SKM-1 treated with dmso at 0.1 percent for 144 hours (cell line): ENCODE data around the gene FREM1.

ENCODE experiments used
- DNase-seq: peaks from one replicate; lab custom pipeline; 2025; ENCODE audit not compliant: unreplicated experiment; lab: John Stamatoyannopoulos, UW

Gene FREM1

DNA sequence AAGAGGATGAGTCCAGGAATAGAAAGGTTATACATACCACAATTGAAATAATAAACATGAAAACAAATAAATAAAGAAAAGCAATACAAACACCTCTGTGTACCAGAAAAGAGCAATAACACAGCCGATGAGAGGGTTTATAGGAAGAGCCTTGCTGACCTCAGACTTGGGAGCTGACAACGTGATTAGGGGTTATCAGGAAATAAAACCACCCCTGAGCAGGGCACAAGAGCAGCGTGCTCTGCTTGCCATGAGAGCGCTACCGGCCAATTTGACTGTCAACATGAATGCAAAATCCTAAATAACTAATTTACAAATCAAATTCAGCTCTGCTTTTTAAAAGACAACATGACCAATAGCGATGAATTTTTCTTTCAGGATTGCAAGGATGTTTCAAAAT, 2.6 kb upstream of the FREM1 start:
- DNase-seq = no peak

DNA sequence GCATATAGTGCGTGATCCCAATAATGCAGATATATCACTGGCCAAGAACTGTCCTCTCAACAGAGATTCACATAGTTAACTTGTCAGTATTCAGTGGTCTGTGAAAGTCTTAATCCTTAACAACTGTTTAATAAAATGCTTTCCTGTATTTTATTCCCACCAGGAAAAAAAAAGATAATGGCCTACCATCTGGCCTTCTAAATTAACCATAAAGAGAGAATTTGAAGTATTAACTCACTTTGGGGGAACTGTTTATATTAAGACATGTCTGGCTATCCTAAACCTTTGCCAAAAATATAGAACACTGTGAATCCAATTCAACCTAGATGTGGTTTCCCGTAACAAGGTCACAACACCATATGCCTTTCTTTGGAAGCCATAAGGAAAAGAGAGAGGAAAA, 818 bp upstream of the FREM1 start:
- no peak for DNase-seq

DNA sequence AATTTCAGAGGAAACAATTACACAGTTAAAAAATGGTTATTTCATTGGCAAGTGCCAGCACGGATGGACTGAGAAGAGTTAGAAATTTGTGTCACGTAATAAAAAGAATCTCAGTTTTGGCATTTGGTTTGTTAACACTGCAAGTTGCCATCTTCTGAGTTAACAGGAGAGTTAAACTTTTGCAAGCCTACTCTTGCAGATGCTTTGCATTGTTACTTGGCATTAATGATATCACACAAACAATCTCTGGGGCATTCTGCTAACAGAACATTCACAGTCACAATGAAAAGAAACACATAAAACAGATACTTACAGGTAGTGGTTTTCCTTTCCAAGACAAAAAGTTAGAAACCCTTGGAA, 647 bp downstream of the FREM1 start:
- DNase-seq = no peak

DNA sequence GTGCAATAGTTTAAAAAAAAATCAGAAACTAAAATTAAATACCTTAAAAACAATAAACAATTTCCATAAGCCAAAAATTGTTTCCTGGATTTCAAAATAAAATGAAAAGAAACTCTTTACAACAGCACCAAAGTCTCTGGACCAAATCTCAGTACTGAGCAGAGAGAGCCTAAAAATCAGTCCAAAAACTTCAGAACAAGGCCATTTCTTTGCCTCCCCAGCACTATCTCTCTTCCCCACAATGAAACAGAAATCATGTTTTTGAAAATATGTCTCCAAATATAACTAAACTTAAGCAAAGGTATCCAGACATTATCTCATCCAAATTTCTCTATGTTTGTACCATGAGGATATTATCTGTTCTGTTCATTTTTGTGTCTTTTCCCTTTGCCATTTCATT, 1.0 kb downstream of the FREM1 start:
- no peak for DNase-seq

DNA sequence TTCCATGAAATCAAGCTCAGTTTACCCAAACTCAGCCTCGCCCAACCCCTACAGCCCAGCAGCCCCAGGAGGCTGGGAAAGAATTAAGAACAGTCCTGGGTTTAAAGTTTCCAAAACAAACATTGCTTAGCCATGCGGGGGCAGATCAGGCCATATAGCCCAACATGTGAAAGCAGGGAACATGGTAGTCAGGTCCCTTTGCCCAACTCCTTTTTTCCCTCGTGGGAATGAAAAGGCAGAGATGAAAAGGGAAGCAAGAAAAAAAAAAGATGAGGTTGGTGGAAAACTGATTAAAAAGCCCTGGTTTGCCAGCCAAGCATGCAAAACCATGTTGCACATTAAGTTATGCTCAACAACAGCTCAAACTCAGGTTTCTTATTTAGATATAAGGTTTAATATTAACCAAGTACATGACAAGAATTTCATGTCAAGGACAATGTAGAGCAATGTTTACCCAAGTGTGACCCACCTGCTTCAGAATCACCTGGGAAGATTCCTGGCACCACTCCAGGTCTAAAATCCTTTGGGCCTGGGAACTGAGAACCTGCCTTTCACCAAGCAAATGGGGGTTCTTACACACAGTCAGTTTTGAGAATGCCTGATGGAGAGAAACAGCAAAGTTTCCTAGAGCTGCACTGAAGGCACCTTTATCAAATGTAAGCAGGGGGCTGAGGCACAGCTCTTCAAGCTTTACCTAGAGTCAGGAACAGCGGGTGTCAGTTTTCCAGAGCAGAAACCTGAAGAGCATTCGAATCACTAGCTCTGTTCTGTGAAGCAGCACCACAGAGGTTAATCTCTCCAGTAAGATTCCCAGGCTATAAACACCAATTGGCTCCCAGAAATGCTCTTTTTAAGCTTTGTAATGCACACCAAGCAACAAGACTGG, 1.7 kb downstream of the FREM1 start:
- no peak for DNase-seq

DNA sequence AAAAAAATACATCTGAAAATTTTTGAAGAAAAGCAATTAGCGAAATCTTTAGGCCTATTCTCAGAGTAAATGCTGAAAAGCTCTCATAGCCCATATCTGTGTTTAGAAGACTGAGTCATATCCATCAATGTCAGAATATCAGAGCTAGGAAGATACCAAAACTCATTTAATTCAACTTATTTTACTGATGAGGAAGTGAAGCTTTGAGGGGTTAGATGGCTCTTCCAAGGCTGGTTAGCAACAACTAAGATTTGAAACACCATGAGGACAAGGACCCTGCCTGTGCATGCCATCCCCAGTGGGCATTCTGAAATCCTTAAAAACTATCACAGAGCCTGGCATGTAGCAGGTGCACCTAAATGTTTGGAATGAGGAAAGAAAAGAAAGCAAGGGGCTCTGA, 2.5 kb downstream of the FREM1 start:
- DNase-seq = no peak

DNA sequence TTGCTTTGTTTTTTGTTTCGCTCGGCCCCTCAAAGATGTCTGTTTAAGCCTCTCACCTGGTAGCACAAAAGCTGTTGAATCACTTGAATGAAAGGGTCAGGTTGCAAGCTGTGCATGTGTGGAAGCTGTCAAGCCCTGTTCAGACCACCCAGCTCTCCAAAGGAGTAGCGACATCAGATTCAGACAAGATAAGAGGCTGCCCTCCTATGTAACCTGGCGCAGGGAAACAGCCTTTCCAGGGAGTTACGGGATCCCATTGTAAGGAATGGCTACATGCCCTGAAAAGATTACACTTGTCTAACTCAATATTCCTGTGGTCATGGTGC, 2.9 kb downstream of the FREM1 start:
- DNase-seq = no peak

DNA sequence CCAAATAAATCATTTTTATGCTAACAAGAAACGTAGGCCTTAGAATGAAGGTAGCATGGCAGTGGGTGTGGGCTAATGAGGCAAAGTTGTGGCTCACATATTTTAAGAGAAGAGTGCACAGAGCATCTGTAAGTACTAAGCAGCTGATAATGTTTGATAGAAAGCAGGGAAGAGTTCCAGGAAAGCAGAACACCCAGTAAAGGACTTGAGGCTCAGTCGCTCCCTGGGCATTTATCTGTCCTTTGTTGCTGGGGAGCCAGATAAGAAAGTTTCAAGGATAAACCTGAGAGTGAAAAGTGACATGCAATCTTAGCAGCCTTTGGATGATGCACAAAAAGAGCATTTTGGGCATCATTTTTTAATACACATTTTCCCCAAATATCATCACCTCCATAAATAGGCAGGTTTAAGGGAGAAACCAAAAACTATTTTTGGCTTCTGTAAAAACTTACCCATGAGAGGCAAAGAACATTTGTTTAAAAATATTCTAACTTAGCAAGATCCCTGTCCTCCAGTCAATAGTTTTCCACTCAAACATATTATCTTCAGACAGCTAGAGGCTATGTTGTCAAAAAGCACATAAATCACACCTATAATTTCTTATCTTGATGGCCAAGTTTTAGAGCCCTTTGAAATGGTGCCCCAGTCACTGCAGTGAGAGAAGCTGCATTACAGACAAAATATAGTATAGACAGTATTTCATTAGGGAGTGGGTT, 3.4 kb downstream of the FREM1 start:
- DNase-seq = no peak

DNA sequence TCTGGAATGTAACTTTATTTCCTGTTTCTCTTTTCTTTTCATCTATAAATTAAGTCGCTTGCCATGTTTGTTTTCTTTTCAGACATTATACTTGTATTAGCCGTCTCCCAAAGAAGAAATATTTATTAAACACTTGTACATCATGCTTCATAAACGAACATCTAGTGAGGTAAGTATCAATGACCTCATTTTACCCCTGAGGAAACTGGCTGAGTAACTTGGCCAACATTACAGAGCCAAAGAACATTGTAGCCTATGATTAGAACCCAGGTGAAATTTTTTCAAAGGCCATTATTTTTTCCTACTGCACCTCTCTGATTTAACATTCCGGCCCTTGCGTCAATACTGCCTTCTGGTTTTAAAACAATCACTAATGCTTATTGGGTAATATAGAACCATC, 4.2 kb downstream of the FREM1 start:
- DNase-seq = no peak

DNA sequence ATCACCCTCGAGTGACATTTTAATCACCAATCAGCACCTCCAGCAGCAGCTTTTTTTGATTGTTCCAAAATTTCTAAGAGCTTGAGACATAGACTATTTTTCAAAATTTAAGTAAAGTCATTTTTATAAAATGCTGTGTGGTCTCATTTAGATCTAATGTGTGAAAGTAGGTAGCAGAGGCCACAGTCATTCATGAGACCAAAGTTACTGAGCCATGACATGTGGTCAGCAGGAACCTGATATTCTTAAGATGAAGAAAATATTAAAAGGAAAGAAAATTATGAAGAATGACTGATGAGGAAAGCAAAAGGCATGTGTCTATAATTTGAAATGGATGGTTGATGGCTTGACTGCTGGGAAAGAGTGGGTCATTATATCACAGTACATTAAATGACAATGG, 7.2 kb downstream of the FREM1 start:
- DNase-seq = no peak

DNA sequence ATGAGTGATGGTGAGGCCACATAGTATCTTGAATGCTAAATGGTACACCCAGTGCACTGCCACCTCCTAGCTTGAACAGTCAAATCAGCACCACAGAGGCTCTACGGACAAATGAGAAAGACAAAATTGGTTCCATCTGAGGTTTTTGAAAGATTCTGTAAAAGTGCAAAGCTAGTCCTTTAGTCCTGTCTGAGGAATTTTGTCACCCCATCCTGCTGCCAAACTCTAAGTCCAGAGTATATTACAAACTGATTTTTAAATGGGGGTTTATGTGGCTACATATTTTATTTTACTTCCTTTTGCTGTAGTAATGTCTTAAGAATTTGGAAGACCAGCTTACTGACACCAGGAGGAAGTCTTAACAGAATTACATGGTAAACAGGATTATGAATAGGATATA, 7.7 kb downstream of the FREM1 start:
- DNase-seq = no peak

DNA sequence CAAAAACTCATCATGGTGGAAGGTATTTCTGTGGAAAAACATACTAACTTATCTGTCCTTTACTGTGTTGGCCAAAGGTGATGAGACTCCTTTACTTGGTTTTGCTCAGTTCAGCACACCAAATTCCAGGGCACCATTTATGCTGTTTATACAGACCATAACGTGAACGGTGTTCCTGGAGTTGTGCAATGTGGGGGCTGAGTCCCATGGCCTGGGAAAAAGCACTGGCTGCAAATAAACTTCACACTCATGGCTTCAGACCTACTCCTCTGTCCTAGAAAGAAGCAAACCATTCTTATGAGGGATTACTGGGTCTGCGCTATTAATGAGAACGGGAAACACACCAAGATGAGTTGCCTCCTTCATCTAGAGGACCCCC, 10.4 kb downstream of the FREM1 start:
- no peak for DNase-seq

DNA sequence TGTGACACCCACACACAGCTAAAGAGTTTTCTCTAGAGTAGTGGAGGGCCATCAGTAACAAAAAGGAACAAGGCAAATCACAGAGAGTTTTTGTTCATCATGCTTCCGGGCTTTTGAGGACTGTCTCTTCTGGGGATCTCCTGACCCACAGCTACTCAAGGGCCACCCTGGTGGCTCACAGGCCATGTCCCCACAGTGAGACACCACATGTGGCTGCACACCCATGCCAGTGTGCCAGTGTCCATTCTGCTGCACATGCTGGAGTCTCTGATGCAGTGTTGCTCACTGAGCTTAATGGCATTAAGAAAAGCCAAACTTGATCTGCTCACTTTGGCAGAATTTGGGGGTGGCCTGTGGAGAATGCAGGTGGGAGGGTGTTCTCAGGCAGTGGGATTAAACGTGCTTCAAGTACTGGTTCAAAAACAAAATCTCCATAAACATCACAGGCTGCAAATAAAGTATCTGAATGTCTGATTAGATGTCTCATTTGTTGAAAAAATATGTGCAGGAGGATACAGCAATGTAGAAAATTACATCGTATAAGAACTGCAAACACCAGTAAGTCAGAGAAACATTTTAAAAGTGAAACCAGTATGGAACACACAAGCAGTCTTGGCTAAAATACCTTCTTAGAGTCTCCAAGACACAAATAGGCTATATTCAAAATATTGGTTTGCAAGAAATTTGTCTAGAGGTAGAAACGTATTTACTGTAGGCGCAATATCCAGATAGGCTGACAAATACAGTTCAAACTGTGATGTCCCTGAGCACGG, 11.0 kb downstream of the FREM1 start:
- DNase-seq = no peak

DNA sequence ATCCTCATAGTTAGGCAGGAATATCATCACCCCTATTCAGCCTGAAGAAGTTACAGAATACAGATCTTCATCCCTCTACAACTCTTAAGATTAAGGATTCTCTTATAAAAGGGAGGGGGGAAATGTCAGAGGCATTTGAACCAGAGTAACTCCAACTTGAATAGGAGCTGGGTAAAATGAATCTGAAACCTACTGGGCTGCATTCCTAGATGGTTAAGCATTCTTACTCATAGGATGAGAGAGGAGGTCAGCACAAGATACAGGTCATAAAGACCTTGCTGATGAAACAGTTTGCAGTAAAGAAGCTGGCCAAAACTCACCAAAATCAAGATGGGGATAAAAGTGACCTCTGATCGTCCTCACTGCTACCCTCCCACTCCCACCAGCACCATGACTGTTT, 14.4 kb downstream of the FREM1 start:
- DNase-seq = no peak

DNA sequence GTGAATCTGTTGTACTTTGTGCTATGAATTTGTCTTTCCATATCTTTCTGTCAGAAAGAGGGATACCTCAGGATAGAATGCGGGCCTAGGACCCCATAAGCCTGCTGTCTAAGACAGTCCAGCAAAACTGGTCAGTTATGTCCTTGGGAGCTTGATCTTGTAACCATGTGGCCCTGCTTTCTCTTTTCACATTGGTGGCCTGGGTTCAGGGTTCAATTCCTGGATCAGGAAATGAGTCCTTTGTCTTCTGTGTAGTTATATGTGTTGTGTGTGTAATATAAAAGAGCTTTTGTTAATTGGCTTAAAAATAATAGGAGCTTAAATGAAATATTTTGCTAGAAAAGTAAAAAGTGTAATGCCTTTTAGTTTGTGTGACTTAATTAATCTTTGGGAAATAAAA, 16.9 kb downstream of the FREM1 start:
- DNase-seq = no peak

DNA sequence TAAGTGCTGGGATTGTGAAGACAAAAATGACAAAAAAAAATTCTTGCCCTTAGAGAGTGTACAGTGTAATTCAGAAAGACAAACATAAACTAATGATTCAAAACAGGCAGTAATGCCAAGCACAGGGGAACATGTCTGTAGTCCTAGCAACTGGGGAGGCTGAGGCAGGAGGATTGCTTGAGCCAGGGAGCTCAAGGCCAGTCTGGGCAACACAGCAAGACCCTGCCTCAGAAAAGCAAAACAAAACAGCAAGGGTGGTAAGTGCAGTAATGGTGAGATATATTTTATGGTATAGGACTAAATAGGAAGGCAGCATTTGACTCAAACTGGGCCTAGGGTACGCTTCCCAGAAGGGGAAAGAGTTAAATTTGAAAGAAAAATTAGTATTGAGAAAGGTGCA, 18.9 kb downstream of the FREM1 start:
- DNase-seq = no peak

DNA sequence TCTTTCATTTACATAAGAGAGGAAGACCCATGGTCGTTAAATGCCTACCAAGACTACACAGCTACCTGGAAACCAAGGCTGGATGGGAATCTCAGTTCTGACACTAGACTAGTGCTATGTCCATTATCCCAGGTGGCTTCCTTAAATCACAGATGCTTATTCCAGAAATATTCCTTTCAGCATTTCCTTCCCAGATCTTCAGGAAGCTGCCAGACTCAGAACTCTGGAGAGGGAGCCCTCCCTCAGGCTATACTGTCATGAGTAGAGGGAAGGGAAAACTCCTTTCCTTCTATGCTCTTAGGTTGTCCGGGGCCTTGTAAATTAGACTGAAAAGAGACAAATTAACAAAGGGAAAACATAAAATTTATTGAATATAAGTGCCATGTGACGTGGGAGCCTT, 20.8 kb downstream of the FREM1 start:
- DNase-seq = no peak

DNA sequence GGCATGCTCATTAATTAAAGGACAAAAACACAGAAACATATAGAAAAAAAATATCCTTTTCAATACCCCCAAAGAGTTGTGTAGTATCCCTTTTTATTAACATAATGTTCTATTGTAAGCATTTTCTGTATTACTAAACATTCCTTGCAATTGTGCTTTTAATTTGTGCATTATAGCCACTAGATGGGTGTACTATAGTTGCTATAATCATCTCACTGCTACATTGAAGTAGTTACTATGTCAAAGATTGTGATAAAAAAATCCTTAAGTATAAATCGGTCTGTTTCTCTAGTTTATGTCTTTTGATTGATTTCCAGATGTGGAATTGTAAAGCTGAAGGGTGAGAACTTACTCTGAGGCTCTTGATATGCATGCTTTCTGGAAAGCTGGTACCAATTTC, 21.4 kb downstream of the FREM1 start:
- DNase-seq = no peak

DNA sequence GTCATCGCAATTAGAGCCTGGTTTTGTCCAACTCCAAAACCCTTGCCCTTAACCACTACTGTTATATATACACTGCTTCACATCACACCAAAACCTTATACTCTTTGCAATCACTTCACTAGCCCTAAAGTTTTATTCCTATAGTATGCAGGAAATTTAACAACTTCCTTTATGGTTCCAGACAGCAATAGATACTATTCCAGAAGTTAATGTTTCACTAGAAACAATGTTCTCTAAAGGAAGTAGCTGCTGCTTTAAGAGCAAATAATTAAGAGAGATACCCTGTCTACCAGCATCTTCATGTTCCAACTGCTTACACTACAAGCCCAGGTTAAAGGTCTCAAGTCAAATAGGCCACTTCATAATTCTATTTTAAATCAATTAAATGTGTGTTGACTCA, 22.0 kb downstream of the FREM1 start:
- DNase-seq = no peak

DNA sequence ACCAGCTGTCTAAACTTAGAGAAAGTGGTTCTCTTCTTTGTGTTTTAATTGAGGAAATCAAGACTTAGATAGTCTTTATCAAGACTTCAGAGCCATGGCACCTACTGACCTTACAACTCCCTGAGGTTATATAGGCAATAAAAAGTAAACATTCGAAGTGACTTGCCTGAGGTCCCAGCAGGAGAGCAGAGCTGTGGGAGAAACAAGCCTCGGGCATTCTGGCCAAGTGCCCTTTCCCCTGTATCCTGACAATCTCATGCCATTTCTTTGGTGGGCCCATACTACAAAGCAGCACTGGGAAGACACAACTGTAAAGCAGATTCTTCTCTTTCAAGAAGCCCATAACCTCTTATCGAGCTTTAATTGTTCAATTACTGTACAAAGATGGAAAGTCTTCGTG, 23.1 kb downstream of the FREM1 start:
- no peak for DNase-seq

DNA sequence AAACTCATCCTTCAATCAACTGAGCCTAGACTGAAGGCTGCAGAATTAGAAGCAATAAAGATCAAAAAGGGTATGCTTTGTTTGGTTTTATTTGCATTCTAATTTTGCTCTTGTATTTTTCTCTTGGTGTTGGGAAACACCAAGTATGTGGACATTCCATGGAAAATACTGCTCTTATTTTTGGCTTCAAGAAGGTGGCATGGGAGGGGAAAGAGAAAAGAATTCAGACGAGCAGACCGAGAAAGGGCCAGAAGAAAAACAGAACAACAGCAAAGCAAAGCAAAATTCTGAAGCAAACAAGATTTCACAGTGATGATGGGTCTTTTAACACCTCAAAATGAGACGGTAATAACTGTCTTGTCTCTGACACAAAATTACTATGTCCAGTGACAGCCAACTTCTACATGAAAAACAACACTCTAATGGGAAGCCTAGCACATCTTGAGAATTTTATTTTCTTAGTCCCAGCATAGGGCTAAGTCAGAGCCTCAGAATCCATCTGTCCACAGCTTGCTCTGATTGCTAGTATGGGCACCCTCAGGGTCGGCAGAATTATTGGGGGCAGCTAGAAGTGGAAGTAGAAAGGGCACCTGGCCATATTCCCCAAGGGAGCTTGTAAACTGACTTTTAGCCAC, 26.8 kb downstream of the FREM1 start:
- no peak for DNase-seq

DNA sequence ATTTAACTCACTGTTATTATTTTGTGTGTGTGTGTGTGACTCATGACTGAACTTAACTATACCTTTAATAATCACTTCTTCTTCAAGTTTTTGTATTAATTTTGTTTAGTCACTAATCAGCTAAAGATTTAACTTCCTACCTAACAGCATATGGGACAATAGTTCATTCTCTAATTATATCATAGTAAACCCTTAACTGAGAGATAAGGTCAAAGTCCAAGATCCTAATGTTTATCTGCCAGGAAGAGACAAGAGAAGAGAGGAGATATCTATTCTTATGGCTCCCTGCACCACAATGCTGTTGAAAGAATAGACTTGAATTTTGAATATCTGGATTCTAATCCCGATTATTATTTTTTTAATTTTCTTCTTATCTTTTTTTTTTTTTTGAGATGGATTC, 28.1 kb downstream of the FREM1 start:
- DNase-seq = no peak
